Measurements from ENCODE around the gene NDUFAF4. TPM values are rescaled to one million over a fixed set of nuclear protein-coding genes. Genes with fewer than 3 reads are reported as not detected.

NDUFAF4 gene
- total and polyA plus RNA-seq, 2 of the 13 experiments (the other 11 are each of a cell fraction or from before 2014, with no cell fraction given): 41.3 to 59.7 TPM

GRCh38 chr6:96897396-96898240 lies at the start of gene NDUFAF4 (continued):
- no peak for TF ChIP-seq HMGXB3 (CRISPR knock-in tag; IDR thresholded peaks at IDR 0.05; ENCODE audit: borderline replicate concordance)
- TF ChIP-seq FLYWCH1 (CRISPR knock-in tag; IDR thresholded peaks at IDR 0.05): no peak
- no peak for TF ChIP-seq ZFYVE20 (CRISPR knock-in tag; IDR thresholded peaks at IDR 0.05; ENCODE audit: borderline replicate concordance, low read depth)
- TF ChIP-seq PRPF4 (IDR thresholded peaks at IDR 0.05; ENCODE audit: low read depth, low read length, poor library complexity, severe bottlenecking): no peak
- peak; percentile 91 for TF ChIP-seq ZNF605 (CRISPR knock-in tag; IDR thresholded peaks at IDR 0.05)
- 0 out of 2 replicates have a peak, but pooled peaks have one; percentile 38 for TF ChIP-seq ZMYM2 (CRISPR knock-in tag; IDR thresholded peaks at IDR 0.05)
- TF ChIP-seq AHR (CRISPR knock-in tag; IDR thresholded peaks at IDR 0.05): no peak
- no peak for TF ChIP-seq ZNF333 (CRISPR knock-in tag; IDR thresholded peaks at IDR 0.05; ENCODE audit: borderline replicate concordance)
- TF ChIP-seq CBX2 (IDR thresholded peaks at IDR 0.05; ENCODE audit: low read depth, low read length): no peak
- no peak for TF ChIP-seq CBX2 (CRISPR knock-in tag; IDR thresholded peaks at IDR 0.05; ENCODE audit: low read depth)
- peak; percentile 61; the same call in 1 of the 2 replicates for TF ChIP-seq ZFP82 (CRISPR knock-in tag; IDR thresholded peaks at IDR 0.05; ENCODE audit: borderline replicate concordance)
- no peak; the same call in 1 of the 2 replicates for TF ChIP-seq KAT7 (CRISPR knock-in tag; IDR thresholded peaks at IDR 0.05; ENCODE audit: borderline replicate concordance)
- TF ChIP-seq ATF1 (CRISPR knock-in tag; IDR thresholded peaks at IDR 0.05): no peak
- TF ChIP-seq ZNF34 (CRISPR knock-in tag; IDR thresholded peaks at IDR 0.05; ENCODE audit: borderline replicate concordance): 0 out of 2 replicates have a peak, but pooled peaks have one; percentile 47
- TF ChIP-seq EEA1 (CRISPR knock-in tag; IDR thresholded peaks at IDR 0.05; ENCODE audit: borderline replicate concordance): no peak
- no peak for TF ChIP-seq ZNF205 (CRISPR knock-in tag; IDR thresholded peaks at IDR 0.05)
- TF ChIP-seq ATRX (CRISPR knock-in tag; IDR thresholded peaks at IDR 0.05; ENCODE audit: borderline replicate concordance): no peak
- TF ChIP-seq AGO2 (optimal IDR thresholded peaks at IDR 0.05; ENCODE audit: low read depth, low read length): peak; percentile 71
- no peak for TF ChIP-seq ATF7-NPFF (CRISPR knock-in tag; IDR thresholded peaks at IDR 0.05; ENCODE audit: low read depth)
- peak; percentile 37; the same call in 1 of the 2 replicates for TF ChIP-seq GMEB2 (CRISPR knock-in tag; IDR thresholded peaks at IDR 0.05; ENCODE audit: low read depth)
- TF ChIP-seq TFDP2 (CRISPR knock-in tag; IDR thresholded peaks at IDR 0.05): peak; percentile 64
- TF ChIP-seq ZNF737 (CRISPR knock-in tag; IDR thresholded peaks at IDR 0.05; ENCODE audit: borderline replicate concordance): no peak; the same call in 1 of the 2 replicates
- TF ChIP-seq ZNF530 (CRISPR knock-in tag; IDR thresholded peaks at IDR 0.05; ENCODE audit: low read depth): 0 out of 2 replicates have a peak, but pooled peaks have one; percentile 10

Data from HepG2 (cell line).